ENCODE measurements around the gene FAM53A.

Gene FAM53A

DNA sequence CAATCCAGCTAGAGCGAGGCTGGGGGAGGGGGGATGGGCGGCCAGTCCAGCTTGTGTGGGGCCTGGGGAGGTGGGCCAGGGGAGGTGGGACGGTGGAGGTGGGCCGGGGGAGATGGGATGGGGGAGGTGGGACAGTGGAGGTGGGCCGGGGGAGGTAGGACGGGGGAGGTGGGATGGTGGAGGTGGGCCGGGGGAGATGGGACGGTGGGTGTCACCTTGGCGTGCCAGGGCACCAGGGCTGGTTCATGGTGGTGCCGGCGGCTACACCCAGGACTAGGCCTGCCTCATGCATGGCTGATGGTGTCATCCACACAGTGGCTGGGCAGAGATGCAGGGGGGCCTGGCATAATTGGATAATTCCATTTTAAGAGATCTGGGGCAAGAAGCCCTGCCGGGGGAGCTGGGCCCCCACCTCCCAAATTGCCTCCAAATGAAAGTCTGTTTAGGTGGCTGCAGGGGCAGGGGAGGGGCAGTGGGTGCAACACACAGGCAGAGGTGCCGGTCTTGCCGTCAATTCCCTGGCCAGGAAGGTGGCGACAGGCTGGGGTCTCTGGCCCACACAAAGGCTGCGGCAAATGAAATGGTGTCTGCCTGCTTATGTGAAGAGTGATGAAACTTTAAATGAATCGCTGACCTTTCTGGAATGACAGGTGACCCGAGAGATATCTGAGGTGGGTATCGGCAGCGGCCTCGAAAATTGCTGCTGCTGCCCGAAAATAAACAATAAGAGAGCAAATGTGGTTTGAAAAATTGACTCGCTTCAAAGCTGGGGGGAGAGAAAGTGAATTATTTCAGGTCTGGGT, 82.1 kb downstream of the FAM53A start:
- DNase-seq: peak; percentile 13

DNA sequence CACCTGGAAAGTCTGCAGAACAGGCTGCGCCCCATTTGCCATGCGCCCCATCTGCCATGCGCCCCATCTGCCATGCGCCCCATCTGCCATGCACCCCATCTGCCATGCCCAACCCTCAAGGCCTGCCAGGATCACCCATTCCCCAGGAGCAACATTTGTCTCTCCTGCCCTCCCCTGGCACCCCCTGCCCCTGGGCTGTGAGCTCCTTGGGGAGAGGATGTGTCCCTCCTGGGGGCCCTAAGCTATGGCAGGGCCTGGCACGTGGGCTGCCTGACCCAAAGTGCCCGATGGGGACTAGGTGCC, 82.6 kb downstream of the FAM53A start:
- peak; percentile 5 for DNase-seq

DNA sequence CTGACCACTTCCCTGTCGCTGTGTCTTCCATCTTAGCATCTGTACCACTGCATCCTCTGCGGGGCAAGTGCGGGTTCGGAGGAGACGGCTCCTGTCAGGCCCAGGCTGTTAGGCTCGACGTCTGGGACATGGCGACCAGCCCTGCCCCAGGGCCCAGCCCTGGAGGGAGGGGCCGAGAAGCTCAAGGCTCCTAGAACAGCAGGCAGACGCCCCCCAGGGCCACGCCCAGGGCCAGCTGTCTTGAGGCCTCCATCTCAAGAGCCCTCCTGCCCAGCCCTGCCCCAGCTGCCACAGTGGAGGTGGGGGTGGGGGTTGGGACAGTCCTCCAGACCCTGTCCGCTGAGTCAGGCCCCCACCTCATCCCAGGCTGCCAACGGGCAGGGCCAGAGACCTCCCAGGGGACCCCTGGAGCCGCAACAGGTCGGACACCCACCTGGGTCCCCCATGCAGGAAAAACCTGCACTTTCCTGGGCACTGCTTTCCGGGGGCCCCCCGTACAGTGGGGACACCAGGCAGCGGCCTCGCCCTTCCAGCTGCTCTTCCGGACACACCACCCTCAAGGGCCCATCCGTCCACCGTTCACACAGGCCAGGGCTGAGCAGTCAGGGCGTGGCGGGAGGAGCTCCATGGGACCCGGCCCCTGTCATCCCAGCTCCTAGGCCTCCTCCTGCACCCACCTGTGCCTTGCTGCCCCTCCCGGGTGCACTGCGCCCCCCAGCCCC, 83.1 kb downstream of the FAM53A start:
- peak; percentile 34 for DNase-seq

DNA sequence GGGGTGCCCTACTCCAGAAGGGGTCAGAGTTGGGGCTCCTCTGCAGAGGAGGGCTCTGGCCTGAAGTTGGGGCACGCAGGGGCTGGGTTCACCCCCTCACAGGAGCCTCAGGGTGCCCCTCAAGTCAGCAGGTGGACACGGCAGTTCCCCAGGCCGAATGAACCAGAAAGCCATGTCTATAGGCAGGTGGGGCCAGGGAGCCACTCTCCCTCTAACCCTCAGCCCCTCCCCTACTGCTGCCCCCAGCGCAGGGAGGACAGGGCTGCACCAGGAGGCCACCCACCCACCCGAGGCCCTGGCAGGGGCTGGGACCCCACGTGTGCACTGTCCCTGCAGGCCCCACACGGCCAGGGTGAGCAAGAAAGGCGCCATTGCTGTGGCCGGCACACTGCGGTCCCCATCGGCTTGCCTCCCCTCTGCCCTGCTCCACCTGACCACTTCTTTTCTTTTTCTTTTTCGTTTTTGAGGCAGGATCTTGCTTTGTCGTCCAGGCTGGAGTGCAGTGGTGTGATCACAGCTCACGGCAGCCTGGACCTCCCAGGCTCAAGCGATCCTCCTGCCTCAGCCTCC, 83.8 kb downstream of the FAM53A start:
- peak; percentile 17 for DNase-seq

DNA sequence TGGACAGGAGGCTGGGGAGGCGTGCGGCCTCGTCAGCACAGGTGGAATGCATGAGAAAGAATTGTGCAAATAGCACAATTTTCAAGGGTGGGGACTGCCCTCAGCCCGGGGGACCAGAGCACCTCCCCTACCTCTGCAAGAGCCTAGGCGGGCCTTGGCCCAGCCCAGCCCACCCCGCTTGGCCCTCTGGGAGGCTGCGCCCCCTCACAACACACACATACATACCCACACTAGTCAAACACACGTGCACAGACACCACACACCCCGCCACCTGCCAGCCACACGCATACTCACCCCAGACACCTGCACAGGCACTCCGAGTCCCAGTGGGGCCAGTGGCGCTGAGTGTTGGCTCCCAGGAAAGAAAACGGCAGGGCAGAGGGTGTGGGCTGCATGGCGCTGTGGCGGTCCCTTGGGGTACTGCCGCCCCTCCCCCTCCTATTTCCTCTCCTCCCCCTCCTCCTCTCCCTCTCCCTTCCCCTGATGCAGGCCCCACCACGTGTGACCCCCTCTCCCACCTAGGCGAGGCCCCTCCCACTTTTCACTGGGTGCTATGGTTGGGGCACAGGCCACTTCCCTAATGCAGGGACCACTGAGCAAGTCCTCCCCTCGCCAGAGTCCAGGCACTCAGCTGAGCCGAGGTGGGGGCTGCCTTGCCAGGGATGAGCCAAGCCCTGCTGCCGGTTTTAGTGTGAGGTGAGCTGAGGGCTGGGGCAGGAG, 84.5 kb downstream of the FAM53A start:
- peak; percentile 24 for DNase-seq

DNA sequence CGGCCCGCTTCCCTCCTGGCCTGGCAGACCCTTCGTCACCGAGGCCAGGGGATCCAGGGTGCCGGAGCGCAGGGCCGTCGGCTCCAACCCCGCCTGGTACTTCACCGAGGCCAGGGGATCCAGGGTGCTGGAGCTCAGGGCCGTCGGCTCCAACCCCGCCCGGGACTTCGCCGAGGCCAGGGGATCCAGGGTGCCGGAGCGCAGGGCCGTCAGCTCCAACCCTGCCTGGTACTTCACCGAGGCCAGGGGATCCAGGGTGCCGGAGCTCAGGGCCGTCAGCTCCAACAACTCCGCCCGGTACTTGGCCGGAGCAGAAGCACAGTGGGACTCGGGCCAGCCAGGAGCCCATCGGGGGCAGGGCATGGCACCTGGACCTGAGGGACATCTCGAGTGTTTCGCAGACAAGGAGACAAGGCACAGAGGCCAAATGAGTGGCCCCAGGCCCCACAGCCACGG, 85.1 kb downstream of the FAM53A start:
- peak; percentile 18 for DNase-seq

DNA sequence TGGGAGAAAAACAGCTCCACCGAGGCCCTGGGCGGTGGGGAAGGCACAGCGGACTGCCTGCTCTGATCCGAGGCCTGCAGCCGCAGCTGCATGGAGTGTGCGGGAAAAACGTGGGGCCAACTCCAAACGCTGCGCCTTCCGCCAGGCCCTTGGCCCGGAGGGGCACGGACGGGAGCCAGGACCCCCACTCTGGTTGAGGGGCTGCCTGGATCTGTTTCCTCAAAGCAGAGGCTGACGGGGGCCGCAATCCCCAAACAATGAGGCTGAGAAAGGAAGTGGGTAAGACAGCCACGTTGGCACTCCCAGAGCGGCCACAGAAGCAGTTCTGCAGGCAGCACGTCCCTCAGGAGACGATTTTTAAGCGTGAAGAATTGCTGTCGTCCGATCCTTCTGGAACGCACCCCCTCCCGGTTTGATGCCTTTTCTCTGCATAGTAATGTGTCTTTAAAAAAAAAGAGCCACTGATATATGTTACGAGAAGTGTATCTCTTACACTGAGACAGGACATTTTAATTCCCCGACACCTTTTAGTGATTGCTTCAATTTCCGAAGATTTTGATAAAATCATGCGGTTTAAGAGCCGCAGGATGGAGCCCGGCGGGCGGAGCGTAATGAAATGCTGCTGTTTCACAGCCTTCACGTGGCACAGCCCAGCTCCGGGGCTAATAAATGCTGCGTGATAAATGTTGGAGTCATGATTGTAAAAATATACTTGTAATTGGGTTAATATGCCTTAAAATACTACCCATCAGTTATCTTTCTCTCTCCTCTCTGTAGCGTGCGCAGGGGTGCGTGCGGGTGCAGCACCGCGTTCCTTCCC, 85.7 kb downstream of the FAM53A start:
- no peak for DNase-seq

DNA sequence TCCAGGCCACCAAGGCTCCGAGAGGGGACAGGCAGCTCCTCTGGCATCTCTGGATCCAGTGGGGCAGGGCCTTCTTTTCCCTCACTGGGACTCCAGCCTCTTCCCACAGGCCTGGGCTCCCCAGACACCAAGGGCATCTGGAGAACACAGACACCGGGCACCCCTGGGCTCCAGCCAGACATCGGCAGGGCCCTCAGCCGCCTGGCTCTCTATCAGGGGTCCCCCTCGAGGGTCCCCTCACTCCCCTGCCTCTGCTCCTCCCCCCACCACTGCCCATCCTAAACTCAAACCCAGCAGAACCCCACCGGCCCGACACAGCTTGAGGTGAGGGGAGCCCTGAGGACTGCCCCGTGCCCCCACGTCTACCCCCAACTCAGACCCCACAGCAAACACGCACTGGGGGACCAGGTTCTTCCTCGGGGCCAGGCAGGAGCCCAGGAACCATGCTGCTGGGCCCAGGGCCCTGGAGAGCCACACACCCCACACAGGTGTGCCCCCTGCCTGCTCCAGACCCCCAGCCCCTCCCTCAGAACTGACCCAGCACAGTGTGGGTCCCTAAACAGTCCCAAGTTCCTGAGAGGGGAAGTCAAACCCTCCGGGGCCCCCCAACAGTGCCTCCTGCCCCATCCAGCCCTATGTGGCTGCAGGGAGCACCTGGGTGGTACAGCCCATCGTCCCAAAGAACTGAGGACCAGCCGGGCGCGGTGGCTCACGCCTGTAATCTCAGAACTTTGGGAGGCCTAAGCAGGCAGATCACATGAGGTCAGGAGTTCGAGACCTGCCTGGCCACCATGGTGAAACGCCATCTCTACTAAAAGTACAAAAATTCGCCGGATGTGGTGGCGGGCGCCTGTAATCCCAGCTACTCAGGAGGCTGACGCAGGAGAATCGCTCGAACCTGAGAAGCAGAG, 86.8 kb downstream of the FAM53A start:
- DNase-seq: peak; percentile 20

DNA sequence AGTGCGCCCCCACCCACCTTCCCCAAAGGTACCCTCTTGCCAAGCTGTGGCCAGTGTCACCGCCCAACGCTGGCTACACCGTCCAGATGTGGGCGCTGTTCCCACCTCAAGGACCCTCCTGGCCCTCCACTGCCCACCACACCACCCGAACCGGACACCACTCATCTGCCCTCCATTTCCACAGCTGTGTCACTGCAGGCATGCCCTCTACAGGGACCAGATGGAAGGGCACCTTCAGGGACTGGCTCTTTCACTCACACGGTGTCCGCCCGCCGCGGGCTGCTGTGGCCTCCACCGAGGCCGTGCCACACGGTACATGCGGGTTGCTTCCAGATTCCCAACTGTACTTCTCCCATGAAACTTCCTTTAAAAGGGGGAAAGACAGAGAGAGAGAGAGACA, 87.7 kb downstream of the FAM53A start:
- DNase-seq: peak; percentile 15

DNA sequence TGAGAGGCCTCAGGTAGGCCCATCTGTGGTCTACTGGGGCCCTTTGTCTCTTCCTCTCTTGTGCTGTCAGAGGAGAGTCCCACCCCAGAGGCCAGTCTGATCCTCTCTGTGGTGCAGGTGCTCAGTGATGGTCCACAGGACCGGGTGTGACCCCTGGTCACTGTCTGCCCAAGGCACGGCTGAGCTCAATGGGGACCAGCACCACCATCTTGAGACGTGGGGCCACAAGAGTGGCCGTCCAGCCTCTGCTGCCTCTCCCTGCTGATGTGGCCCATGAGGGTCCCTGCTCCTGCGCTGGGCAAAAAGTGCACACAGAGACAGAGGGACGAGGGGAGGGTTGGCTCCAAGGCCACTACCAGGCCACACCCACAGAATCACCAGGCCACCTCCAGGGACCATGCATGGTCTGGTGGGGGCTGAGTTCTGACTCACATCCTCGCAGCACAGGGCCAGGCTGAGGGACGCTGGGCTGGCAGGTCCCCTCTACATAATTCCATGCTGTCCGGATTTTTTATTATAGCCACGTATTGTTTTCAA, 88.3 kb downstream of the FAM53A start:
- DNase-seq: peak; percentile 2

DNA sequence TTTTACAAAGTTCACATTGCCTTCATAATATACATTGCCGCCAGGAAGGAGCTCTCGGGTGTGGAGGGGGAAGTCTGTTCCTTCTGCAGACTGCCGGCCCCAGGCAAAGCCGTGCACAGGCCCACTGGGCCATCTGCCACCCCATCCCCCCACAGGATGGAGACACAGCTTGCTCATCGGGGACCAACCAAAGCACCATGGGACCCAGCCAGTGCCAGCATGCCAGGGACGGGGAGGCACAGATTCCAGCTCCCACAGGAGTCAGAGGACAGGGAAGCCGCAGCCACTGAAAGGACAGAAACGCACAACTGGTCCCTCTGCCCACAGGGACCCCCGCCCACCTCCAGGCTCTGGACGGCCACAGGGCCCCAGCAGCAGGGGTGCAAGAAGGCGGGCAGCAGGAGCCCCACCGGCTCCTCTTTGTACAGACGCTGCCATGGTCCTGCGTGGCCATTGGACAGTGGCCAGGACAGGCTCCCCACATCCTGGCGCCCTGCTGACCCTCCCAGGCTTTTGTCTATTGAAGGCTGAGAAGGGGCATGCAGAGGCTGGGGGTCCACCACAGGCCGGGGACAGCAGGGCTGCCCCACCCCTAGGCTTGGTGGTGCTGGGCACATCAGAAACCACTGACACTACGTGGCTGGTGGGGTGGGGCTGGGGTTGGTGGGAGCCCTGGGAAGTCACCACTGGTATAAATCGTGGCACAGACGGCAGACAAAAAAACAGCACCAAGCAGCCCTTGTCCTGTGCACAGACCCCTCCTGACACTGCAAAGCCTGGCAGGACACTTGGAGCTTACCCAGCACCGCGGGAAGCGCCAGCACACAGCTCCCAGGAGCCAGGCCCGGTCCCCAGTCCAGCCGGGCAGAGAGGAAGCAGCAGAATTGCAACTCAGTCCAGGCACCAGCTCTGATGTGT, 89.0 kb downstream of the FAM53A start:
- DNase-seq: peak; percentile 24

DNA sequence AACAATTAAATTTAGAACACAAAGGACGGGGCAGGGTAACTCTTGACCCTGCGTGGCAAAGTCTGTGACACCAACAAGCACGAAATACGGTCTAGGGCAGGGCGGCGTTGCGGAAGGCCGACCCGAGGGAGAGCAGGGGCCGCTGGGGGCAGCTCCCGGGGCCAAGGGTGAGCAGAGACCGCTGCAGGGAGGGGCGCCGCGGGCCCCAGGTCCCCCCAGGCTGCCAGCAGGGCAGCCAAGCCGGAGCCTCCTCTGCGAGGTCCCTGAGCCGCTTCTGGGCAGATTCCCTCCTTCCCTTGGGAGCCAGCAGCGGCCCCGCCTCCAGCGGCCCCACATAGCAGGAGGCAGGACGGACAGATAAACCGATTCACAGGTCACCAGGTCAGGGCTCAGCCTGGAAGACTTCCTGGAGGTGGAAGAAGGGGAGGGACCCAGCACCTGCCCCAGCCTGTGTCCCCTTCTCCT, 90.2 kb downstream of the FAM53A start:
- peak; percentile 28 for DNase-seq

DNA sequence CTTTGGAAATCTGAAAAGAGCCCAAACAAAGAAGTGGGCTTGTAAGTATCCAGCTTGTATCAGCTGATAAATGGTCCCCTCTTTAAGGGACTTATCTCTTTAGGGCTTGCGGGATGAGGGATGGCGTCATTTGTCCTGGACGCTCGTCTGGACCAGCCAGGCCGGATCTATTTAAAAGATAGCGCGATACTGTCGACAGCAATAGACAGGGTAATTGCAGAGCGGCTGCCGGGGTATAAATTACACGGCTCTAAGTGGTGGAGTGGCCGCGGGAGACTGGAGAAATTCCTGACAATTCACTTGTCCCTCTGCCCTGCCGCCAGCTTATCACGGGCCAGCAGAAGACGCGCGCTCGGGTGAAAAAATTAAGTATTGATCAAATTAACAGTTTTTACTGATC, 90.7 kb downstream of the FAM53A start:
- peak; percentile 39 for DNase-seq

DNA sequence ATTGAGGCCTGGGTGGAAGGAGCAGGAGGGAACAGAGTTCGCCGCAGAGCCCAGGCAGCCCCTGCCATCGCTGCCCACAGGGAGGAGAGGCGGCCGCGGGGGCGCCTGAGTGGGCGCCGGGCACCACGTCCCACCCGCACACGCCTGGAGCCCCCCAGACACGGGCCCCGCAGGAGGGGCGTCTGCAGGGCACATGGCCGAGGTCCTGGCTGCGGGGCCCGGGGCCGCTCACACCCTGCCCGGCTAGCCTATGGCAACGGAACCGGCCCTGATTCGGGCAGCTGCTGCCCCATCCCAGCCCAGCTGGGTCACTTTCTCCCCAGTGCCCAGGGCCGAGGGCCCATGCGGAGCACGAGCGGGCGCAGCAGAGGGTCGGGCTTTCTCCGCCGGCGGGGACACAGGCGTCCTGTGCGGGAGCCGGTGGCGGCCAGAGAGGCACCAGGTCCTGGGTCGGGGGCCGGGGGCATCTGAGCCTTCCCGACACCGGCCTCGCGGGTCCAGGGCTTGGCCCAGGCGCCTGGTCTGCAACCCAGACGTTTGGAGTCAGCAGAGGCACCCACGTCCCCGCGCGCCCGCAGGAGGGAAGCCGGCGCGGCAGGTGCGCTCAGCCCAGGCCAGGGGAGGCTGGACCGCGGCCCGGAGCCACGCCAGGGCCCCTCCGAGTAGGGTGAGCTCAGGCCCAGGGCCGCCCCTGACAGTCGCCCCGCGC, 91.2 kb downstream of the FAM53A start:
- peak; percentile 10 for DNase-seq

DNA sequence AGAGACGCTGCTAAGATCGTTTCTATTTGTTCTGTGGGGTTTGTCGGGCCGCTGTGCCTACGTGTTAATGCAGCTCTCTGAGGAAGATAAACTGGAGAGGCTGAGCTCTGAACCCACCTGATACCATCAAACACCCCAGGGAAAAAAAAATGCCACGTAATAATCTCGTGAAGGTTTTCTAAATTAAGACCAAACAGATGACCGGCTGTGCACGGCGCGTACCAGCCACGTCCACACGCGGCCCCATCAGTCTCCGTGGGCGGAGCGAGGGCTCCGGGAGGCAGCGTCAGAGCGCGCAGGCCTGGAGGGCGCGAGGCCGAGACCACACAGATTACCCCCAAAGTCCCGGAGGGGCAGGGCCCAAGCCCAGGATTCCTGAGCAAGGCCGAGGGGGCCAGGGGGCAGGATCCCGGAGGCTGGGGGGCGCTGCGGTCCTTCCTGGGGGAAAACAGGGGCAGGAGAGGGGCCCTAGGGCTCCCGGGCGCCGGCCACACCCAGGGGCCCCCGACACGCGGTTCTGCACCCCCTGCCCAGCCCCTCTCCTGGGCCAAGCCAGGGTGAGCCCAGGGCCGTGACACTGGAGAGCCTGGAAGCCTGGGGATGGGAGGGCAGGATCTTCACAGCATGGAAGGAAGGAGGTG, 91.9 kb downstream of the FAM53A start:
- DNase-seq: peak; percentile 12

DNA sequence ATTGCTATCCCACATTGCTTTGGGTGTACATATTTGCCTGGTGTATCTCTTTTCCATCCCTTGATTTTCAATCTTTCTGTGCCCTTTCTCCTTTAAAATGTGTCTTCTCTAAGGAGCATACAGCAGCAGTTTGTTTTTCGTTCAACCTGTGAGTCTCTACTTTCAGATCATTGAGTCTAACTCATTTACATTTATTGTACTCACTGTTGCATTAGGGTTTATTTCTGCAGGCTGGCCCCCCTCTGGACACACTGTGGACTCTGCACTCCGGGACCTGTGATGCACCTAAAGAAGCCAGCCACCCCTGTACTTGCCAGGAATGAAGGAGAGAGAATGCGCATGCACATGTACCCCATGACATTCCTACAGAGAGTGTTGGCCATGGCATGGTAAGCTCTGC, 93.0 kb downstream of the FAM53A start:
- DNase-seq: no peak

DNA sequence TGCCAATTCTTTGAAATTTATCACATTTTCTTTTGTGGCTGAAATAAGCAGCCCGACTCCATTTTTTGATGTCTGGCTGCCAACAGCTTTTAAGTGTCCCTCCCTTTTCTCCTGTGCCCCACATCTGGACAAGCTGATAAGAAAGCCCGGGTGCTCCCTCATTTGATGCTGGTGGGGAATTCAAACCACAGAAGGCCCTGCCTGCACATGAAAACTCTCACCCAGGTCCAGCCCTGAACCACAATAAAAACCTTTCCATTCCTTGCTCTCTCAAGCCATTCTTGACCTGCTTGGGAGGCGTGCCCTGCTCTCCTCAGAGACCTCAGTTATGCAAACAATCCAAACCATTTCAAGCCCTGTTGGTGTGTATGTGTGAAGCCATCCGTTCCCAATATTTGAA, 93.9 kb downstream of the FAM53A start:
- no peak for DNase-seq

Measured in left hindlimb (tissue), 1 donor.